H9 (cell line): ENCODE results near the gene ARCN1. TPM values are rescaled to one million over a fixed set of nuclear protein-coding genes. Genes with fewer than 3 reads are reported as not detected.

Experiments used
- DNase-seq: peaks from one replicate; pipeline ENCODE4 v3.0.0-alpha.2; 2017
- H2AFZ ChIP-seq: one replicate; pipeline ENCODE4 v1.6.1; 2013; ENCODE audit warnings: mild to moderate bottlenecking, low read length, control low read depth, moderate library complexity
- H2AK5ac ChIP-seq: 2 replicates; pipeline ENCODE4 v1.6.1; 2013; ENCODE audit warnings: low read length, control low read depth, mixed read lengths; ENCODE audit not compliant: insufficient read length
- H2BK120ac ChIP-seq: one replicate; pipeline ENCODE4 v1.6.1; 2013; ENCODE audit warnings: low read depth, mild to moderate bottlenecking, low read length, control low read depth, inconsistent platforms; ENCODE audit not compliant: poor library complexity, severe bottlenecking
- H2BK12ac ChIP-seq: 2 replicates; pipeline ENCODE4 v1.6.1; 2013; ENCODE audit warnings: low read length, control low read depth, mixed read lengths, low read depth; ENCODE audit not compliant: insufficient read length
- H2BK15ac ChIP-seq: 2 replicates; pipeline ENCODE4 v1.6.1; 2013; ENCODE audit warnings: low read depth, low read length, control low read depth
- H2BK20ac ChIP-seq: one replicate; pipeline ENCODE4 v1.6.1; 2013; ENCODE audit warnings: low read depth, mild to moderate bottlenecking, low read length, control low read depth, inconsistent platforms; ENCODE audit not compliant: poor library complexity, severe bottlenecking
- H2BK5ac ChIP-seq: 2 replicates; pipeline ENCODE4 v1.6.1; 2013; ENCODE audit warnings: low read length, control low read depth, mixed read lengths; ENCODE audit not compliant: insufficient read length
- H3K14ac ChIP-seq: 2 replicates; pipeline ENCODE4 v1.6.1; 2013; ENCODE audit warnings: low read length, control low read depth; ENCODE audit not compliant: insufficient read depth
- H3K18ac ChIP-seq: 2 replicates; pipeline ENCODE4 v1.6.1; 2013; ENCODE audit warnings: low read depth, mild to moderate bottlenecking, mixed read lengths, low read length, control low read depth; ENCODE audit not compliant: insufficient read length
- H3K23ac ChIP-seq: 2 replicates; pipeline ENCODE4 v1.6.1; 2013; ENCODE audit warnings: low read length, control low read depth, mixed read lengths, low read depth; ENCODE audit not compliant: insufficient read length
- H3K23me2 ChIP-seq: 2 replicates; pipeline ENCODE4 v1.6.1; 2013; ENCODE audit warnings: low read depth, mild to moderate bottlenecking, mixed read lengths, low read length, control low read depth; ENCODE audit not compliant: insufficient read length, poor library complexity, severe bottlenecking
- H3K27ac ChIP-seq: 2 replicates; pipeline ENCODE4 v1.5.1; 2013; ENCODE audit warnings: low read length, control low read depth, mixed read lengths, low read depth; ENCODE audit not compliant: insufficient read length
- H3K27me3 ChIP-seq: 2 replicates; pipeline ENCODE4 v1.6.1; 2013; ENCODE audit warnings: low read length, control low read depth, inconsistent platforms; ENCODE audit not compliant: insufficient read depth
- H3K4ac ChIP-seq: 2 replicates; pipeline ENCODE4 v1.6.1; 2013; ENCODE audit warnings: low read depth, mild to moderate bottlenecking, control low read depth, inconsistent platforms, low read length, moderate library complexity
- H3K4me1 ChIP-seq: 2 replicates; pipeline ENCODE4 v1.6.1; 2013; ENCODE audit warnings: low read length, control low read depth, inconsistent platforms; ENCODE audit not compliant: insufficient read depth
- H3K4me2 ChIP-seq: 2 replicates; pipeline ENCODE4 v1.6.1; 2013; ENCODE audit warnings: low read length, control low read depth, mixed read lengths; ENCODE audit not compliant: insufficient read length, insufficient read depth
- H3K56ac ChIP-seq: 2 replicates; pipeline ENCODE4 v1.6.1; 2013; ENCODE audit warnings: low read depth, mild to moderate bottlenecking, mixed read lengths, low read length, control low read depth; ENCODE audit not compliant: insufficient read length
- H3K79me1 ChIP-seq: 2 replicates; pipeline ENCODE4 v1.6.1; 2013; ENCODE audit warnings: low read depth, mild to moderate bottlenecking, moderate library complexity, low read length, control low read depth, inconsistent platforms; ENCODE audit not compliant: insufficient read depth, poor library complexity, severe bottlenecking
- H3K79me2 ChIP-seq: 2 replicates; pipeline ENCODE4 v1.6.1; 2013; ENCODE audit warnings: low read length, control low read depth, inconsistent platforms; ENCODE audit not compliant: insufficient read depth
- H3K9ac ChIP-seq: 2 replicates; pipeline ENCODE4 v1.6.1; 2013; ENCODE audit warnings: low read length, control low read depth, mixed read lengths; ENCODE audit not compliant: insufficient read length; ENCODE audit errors: extremely low read depth
- H3K9me3 ChIP-seq: one replicate; pipeline ENCODE4 v1.6.1; 2013; ENCODE audit warnings: low read depth, low read length, inconsistent platforms; ENCODE audit not compliant: control insufficient read depth
- H3T11ph ChIP-seq: one replicate; pipeline ENCODE4 v1.6.1; 2013; ENCODE audit warnings: mild to moderate bottlenecking, low read length, control low read depth, inconsistent platforms
- H4K20me1 ChIP-seq: one replicate; pipeline ENCODE4 v1.6.1; 2013; ENCODE audit not compliant: control insufficient read depth, insufficient read length, insufficient read depth
- H4K5ac ChIP-seq: 2 replicates; pipeline ENCODE4 v1.6.1; 2013; ENCODE audit warnings: low read depth, mild to moderate bottlenecking, mixed read lengths, low read length, control low read depth; ENCODE audit not compliant: insufficient read length
- H4K8ac ChIP-seq: replicated peaks from 2 replicates; pipeline ENCODE4 v1.6.1; 2013; ENCODE audit warnings: low read length, control low read depth, mixed read lengths, low read depth; ENCODE audit not compliant: insufficient read length
- H4K91ac ChIP-seq: 2 replicates; pipeline ENCODE4 v1.6.1; 2013; ENCODE audit warnings: low read depth, mild to moderate bottlenecking, moderate library complexity, mixed read lengths, low read length, control low read depth; ENCODE audit not compliant: insufficient read length
- H3K27ac Mint-ChIP-seq, 3 experiments: 2 replicates in 2 of 3; 3 replicates in 1 of 3; pipeline ENCODE4 v1.8.0; 2020 to 2021; ENCODE audit warnings: mixed read lengths in 3 of 3, mild to moderate bottlenecking in 1 of 3, moderate library complexity in 1 of 3
- H3K27me3 Mint-ChIP-seq: 2 replicates; pipeline ENCODE4 v1.8.0; 2021; ENCODE audit warnings: low read depth, mild to moderate bottlenecking, moderate library complexity, mixed read lengths
- H3K36me3 Mint-ChIP-seq, 3 experiments: 2 replicates in 2 of 3; 3 replicates in 1 of 3; pipeline ENCODE4 v1.8.0; 2020 to 2021; ENCODE audit warnings: low read depth in 3 of 3, mixed read lengths in 3 of 3; ENCODE audit not compliant: insufficient read depth in 1 of 3
- H3K4me1 Mint-ChIP-seq, 2 experiments: 2 replicates each; pipeline ENCODE4 v1.8.0; 2020; ENCODE audit warnings: mixed read lengths in 2 of 2
- H3K4me3 Mint-ChIP-seq, 2 experiments: 2 replicates in 1 of 2; 3 replicates in 1 of 2; pipeline ENCODE4 v1.8.0; 2020 to 2021; ENCODE audit warnings: mild to moderate bottlenecking in 2 of 2, mixed read lengths in 2 of 2, moderate library complexity in 1 of 2
- H3K9me3 Mint-ChIP-seq, 2 experiments: 2 replicates in 1 of 2; 3 replicates in 1 of 2; pipeline ENCODE4 v1.8.0; 2020; ENCODE audit warnings: mild to moderate bottlenecking in 2 of 2, mixed read lengths in 2 of 2, moderate library complexity in 1 of 2
- CTCF ChIP-seq: fragments of 200-600 bp; sonication (generic); conservative IDR thresholded peaks from 3 replicates; pipeline ENCODE4 v1.8.0; 2021; ENCODE audit warnings: antibody characterized with exemption, mild to moderate bottlenecking
- WGBS: extraction: QIAGEN DNeasy Blood & Tissue Kit; methylation state at CpG from one replicate; pipeline ENCODE4 v1.1.7; 2013; ENCODE audit warnings: missing lambda C conversion rate, low lambda C conversion rate, mixed read lengths; ENCODE audit not compliant: insufficient read length; ENCODE audit errors: extremely low coverage; 5-methylcytosine and 5-hydroxymethylcytosine counted together
- total RNA-seq: library from RNA; stranded (reverse); gene quantifications from 2 replicates; pipeline ENCODE4 v1.2.1, GENCODE V29; 2021

Gene ARCN1
- total RNA-seq, 1 experiment from 2014 or later, result 152 TPM

- Histone ChIP-seq H3K9ac (no peak overlapping the region), H4K8ac (no peak overlapping the region), H3K79me1 (no peaks in the 10 kb centered on the region), H3K9me3 (no peaks in the 10 kb centered on the region), H4K20me1 (no peaks in the 10 kb centered on the region), H3K18ac (no peak overlapping the region), H3K79me2 (no peaks in the 10 kb centered on the region), H3K4me2 (no peak overlapping the region), H3K27me3 (no peaks in the 10 kb centered on the region), H2BK15ac (no peak overlapping the region), H3K23ac (no peak overlapping the region), H2BK12ac (no peak overlapping the region), H4K5ac (no peak overlapping the region), H2BK5ac (no peak overlapping the region), H2AK5ac (no peak overlapping the region), H3K56ac (no peak overlapping the region), H3K14ac (no peak overlapping the region), H3K23me2 (no peaks in the 10 kb centered on the region), H2AFZ (no peak overlapping the region), H3T11ph (no peak overlapping the region), H3K4ac (no peak overlapping the region), H3K27ac (no peak overlapping the region), H4K91ac (no peak overlapping the region), H3K4me1 (no peaks in the 10 kb centered on the region), H2BK20ac (no peak overlapping the region), H2BK120ac (no peak overlapping the region)
- TF ChIP-seq CTCF, result no peak
- 0 out of 4 replicates have a peak, but pooled peaks cover 0 to 3% of the 10 kb centered on the region in 2 experiments for H3K4me1 Mint-ChIP-seq
- H3K4me3 Mint-ChIP-seq, result no peak overlapping the region
- no peak overlapping the region for H3K27ac Mint-ChIP-seq
- H3K36me3 Mint-ChIP-seq, result peaks cover 0 to 20% (median 13%) of the 10 kb centered on the region in 3 experiments; a peak in 6 of 7 replicates
- no peaks in the 10 kb centered on the region for H3K27me3 Mint-ChIP-seq
- DNase-seq, result no peak
- WGBS, result no CpG with 5 or more reads among the region's 3 CpGs
- no peaks in the 10 kb centered on the region for H3K9me3 Mint-ChIP-seq
Observed at GRCh38 chr11:118544647-118545010, 27.6 kb upstream of the ARCN1 start.
